ENCODE results near the gene TPX2. TPM values are rescaled to one million over a fixed set of nuclear protein-coding genes. Genes with fewer than 3 reads are reported as not detected.

The TPX2 gene
- total and polyA plus RNA-seq, 2 donors (not counting 1 experiment from before 2014, with no cell fraction given), result 0.30 to 0.31 TPM

DNA sequence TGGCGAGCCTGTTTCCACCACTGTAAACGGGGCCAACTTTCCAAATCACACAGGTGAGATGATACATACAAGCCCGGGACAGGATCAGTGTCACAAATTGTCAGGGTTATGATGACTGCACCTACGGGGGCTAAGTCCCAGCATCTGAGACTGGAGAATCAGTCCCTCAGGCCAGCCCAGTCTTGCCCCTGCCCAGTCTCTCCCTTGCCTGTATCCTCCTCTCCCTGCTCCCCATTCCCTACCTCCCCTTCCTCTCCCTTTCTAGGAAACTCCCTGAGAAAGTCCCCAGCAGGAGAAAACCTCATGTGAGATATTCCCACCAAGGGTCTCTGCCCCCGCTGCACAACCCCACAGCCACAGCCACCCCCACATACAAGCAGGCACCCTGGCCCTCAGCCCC is 104.8 kb downstream of the TPX2 start:
- CTCF ChIA-PET, result interaction anchor here (1.3 kb wide), 1 partner anchor 75 kb away, joined by 3 read pairs; no protein-coding TSS in a partner anchor
- H4K20me1 ChIP-seq (ENCODE audit: control insufficient read depth, insufficient read depth, low read length, poor library complexity, severe bottlenecking), result no peaks in the 10 kb centered on the region
- peaks cover 0 to 6% of the 10 kb centered on the region in 2 donors for H3K4me1 ChIP-seq (ENCODE audit: control insufficient read depth in 2 of 2, insufficient read depth in 2 of 2, low read length in 2 of 2)
- no peaks in the 10 kb centered on the region for H3K79me2 ChIP-seq (ENCODE audit: control insufficient read depth, insufficient read depth, low read length)
- ATAC-seq (ENCODE audit: low read depth) (no peak), DNase-seq (no peak)
- Mint-ChIP-seq H3K4me1 (peaks cover 8% of the 10 kb centered on the region), H3K9me3 (ENCODE audit: insufficient read depth) (no peaks in the 10 kb centered on the region), H3K27ac (no peak overlapping the region), H3K4me3 (no peak overlapping the region), H3K27me3 (peaks cover 1% of the 10 kb centered on the region)
- H2AFZ ChIP-seq (ENCODE audit: insufficient read depth, low read depth, low read length, poor library complexity, severe bottlenecking), result no peak overlapping the region
- H3K4me2 ChIP-seq (replicated peaks; ENCODE audit: low read depth, low read length, poor library complexity, severe bottlenecking), result no peak overlapping the region
- no peaks in the 10 kb centered on the region for H3K36me3 ChIP-seq (replicated peaks in 1 of 2; ENCODE audit: control extremely low read depth in 1 of 2, control insufficient read depth in 1 of 2, extremely low read depth in 1 of 2, insufficient read depth in 2 of 2, low read length in 1 of 2)
- POLR2A ChIA-PET, result no interaction called here
- intact Hi-C loops (cut with micrococcal nuclease), result no loop called here
- H3K27me3 ChIP-seq (replicated peaks in 1 of 4; ENCODE audit: control extremely low read depth in 1 of 4, control insufficient read depth in 3 of 4, insufficient read depth in 4 of 4, low read length in 3 of 4), result peaks cover 0 to under 1% (median 0%) of the 10 kb centered on the region in 4 experiments
- TF ChIP-seq EZH2 (IDR thresholded peaks at IDR 0.05; ENCODE audit: borderline replicate concordance, insufficient read depth, low read depth, low read length, poor library complexity, severe bottlenecking), result no peak
- TF ChIP-seq, protein P1, sequence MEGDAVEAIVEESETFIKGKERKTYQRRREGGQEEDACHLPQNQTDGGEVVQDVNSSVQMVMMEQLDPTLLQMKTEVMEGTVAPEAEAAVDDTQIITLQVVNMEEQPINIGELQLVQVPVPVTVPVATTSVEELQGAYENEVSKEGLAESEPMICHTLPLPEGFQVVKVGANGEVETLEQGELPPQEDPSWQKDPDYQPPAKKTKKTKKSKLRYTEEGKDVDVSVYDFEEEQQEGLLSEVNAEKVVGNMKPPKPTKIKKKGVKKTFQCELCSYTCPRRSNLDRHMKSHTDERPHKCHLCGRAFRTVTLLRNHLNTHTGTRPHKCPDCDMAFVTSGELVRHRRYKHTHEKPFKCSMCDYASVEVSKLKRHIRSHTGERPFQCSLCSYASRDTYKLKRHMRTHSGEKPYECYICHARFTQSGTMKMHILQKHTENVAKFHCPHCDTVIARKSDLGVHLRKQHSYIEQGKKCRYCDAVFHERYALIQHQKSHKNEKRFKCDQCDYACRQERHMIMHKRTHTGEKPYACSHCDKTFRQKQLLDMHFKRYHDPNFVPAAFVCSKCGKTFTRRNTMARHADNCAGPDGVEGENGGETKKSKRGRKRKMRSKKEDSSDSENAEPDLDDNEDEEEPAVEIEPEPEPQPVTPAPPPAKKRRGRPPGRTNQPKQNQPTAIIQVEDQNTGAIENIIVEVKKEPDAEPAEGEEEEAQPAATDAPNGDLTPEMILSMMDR (IDR thresholded peaks at IDR 0.05), result no peak
- no peak overlapping the region for H3K4me3 ChIP-seq (ENCODE audit: control extremely low read depth in 1 of 5, extremely low read depth in 1 of 5, insufficient read depth in 1 of 5, low read depth in 2 of 5, low read length in 4 of 5)
- no peak overlapping the region for H3K9ac ChIP-seq (ENCODE audit: low read length)
- no peaks in the 10 kb centered on the region for H3K9me3 ChIP-seq (ENCODE audit: control extremely low read depth in 1 of 3, control insufficient read depth in 2 of 3, insufficient read depth in 1 of 3, low read length in 2 of 3)
- H3K27ac ChIP-seq (ENCODE audit: low read length in 2 of 2), result no peak overlapping the region
- WGBS (ENCODE audit: insufficient coverage), result 94% methylated on average over 5 of the region's 5 CpGs

- H3K27me3 Mint-ChIP-seq, result peaks cover 7% of the 10 kb centered on the region
- H4K20me1 ChIP-seq (ENCODE audit: control insufficient read depth, insufficient read depth, low read length, poor library complexity, severe bottlenecking), result no peaks in the 10 kb centered on the region
- intact Hi-C loops (cut with micrococcal nuclease), result no loop called here
- WGBS (ENCODE audit: insufficient coverage), result 95% methylated on average over 28 of the region's 28 CpGs
- no peaks in the 10 kb centered on the region for H3K9me3 ChIP-seq (ENCODE audit: control extremely low read depth in 1 of 3, control insufficient read depth in 2 of 3, insufficient read depth in 1 of 3, low read length in 2 of 3)
- H3K27ac Mint-ChIP-seq, result no peak overlapping the region
- no peaks in the 10 kb centered on the region for H3K36me3 ChIP-seq (replicated peaks in 1 of 2; ENCODE audit: control extremely low read depth in 1 of 2, control insufficient read depth in 1 of 2, extremely low read depth in 1 of 2, insufficient read depth in 2 of 2, low read length in 1 of 2)
- H3K79me2 ChIP-seq (ENCODE audit: control insufficient read depth, insufficient read depth, low read length), result no peaks in the 10 kb centered on the region
- peaks cover 0 to 6% of the 10 kb centered on the region in 2 donors for H3K4me1 ChIP-seq (ENCODE audit: control insufficient read depth in 2 of 2, insufficient read depth in 2 of 2, low read length in 2 of 2)
- ChIA-PET POLR2A (no interaction called here), CTCF (interaction anchor here (0.6 to 2.8 kb wide), 5 partner anchors 11 to 99 kb away, joined by 3 to 12 read pairs (median 3); no protein-coding TSS in a partner anchor)
- TF ChIP-seq, protein P1 (IDR thresholded peaks at IDR 0.05), result no peak
- no peak for TF ChIP-seq EZH2 (IDR thresholded peaks at IDR 0.05; ENCODE audit: borderline replicate concordance, insufficient read depth, low read depth, low read length, poor library complexity, severe bottlenecking)
- ATAC-seq (ENCODE audit: low read depth) (no peak), DNase-seq (no peak)
- H3K27ac ChIP-seq (ENCODE audit: low read length in 2 of 2), result no peak overlapping the region
- H3K4me2 ChIP-seq (replicated peaks; ENCODE audit: low read depth, low read length, poor library complexity, severe bottlenecking), result no peak overlapping the region
- H3K4me1 Mint-ChIP-seq, result peaks cover 8% of the 10 kb centered on the region
- peaks cover 0 to 2% (median 0%) of the 10 kb centered on the region in 4 experiments for H3K27me3 ChIP-seq (replicated peaks in 1 of 4; ENCODE audit: control extremely low read depth in 1 of 4, control insufficient read depth in 3 of 4, insufficient read depth in 4 of 4, low read length in 3 of 4)
- H3K4me3 Mint-ChIP-seq, result no peak overlapping the region
- H3K9ac ChIP-seq (ENCODE audit: low read length), result no peak overlapping the region
- no peak overlapping the region for H3K4me3 ChIP-seq (ENCODE audit: control extremely low read depth in 1 of 5, extremely low read depth in 1 of 5, insufficient read depth in 1 of 5, low read depth in 2 of 5, low read length in 4 of 5)
- no peaks in the 10 kb centered on the region for H3K9me3 Mint-ChIP-seq (ENCODE audit: insufficient read depth)
- no peak overlapping the region for H2AFZ ChIP-seq (ENCODE audit: insufficient read depth, low read depth, low read length, poor library complexity, severe bottlenecking)
These were observed 105.7 kb downstream of the TPX2 start for GRCh38 chr20:31844737-31845299.

Measured in B cell (primary cell).